ENCODE data around the gene EXOC6B. TPM values are rescaled to one million over a fixed set of nuclear protein-coding genes. Genes with fewer than 3 reads are reported as not detected.
A peak's percentile ranks its signal among the peaks of the same experiment; 100 is the strongest.

The EXOC6B gene
- total RNA-seq, 1 donor from 2014 or later = 8.4 TPM

DNA sequence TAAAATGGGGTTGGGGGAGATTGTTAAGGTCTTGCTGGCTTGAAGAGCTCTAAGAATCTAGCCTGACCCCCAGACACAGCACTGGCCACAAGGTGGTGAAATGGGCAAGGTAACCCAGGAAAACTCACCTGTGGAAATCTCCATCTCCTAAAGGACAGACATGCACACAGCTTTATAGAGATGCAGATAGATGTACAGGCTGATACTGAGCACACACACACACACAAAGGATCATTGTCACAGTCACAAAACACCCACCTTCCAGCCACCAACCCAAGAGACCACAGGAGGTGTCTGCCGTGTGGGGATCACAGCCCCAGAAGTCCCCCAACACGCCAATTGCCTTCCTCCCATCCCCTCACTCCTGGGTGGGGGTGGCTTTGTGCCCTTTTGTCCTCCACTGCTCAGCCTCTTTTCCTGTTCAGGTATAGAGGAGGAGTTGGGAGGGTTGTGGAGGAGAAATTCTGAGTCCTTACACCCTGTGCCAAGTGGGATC, 674.9 kb downstream of the EXOC6B start:
- H3K27ac Mint-ChIP-seq = no peak overlapping the region
- peaks cover 9% of the 10 kb centered on the region for H3K36me3 Mint-ChIP-seq (ENCODE audit: low read depth)
- peaks cover 6% of the 10 kb centered on the region for H3K9me3 Mint-ChIP-seq
- DNase-seq = no peak
- H3K27me3 Mint-ChIP-seq = peaks cover 42% of the 10 kb centered on the region
- H3K4me3 Mint-ChIP-seq = no peak overlapping the region
- H3K4me1 Mint-ChIP-seq = peaks cover 19% of the 10 kb centered on the region
- intact Hi-C loops (cut with micrococcal nuclease) = loop anchor here (1.0 to 2.0 kb wide), 3 partner anchors 227 to 603 kb away; no protein-coding TSS in a partner anchor

DNA sequence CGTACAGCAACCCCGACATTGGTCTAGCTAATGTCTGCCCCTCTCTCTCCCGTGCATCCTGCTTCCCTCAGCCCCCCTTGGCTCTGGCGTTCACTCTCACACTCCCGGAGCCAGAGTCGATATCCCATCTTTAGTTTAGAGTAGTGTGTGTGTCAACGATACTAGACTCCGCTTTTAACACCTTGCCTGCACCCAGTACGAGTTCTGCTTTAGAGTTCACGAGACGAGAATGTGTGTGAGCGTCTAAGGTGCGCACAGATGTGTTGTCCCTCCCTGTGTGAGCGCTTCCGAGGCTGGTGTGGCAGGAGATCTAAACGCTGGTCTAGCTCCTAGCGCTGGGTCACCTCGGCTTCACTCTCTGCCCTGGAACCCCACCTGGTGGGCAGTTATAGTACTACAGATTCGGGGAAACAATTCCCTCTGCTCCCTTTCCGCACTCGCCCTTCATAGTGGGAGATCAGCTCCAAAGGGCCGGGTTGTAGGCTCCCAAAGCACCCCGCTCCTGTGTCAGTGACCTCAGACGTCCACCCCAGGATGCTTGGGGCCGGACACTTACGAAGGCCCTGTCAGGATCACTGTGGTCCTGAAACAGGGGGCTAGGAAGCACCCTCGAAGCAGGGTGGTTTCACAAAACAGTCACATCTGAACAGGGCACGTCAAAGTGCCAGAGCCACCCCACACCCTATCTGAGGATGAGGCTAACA, 675.5 kb downstream of the EXOC6B start:
- intact Hi-C loops (cut with micrococcal nuclease) = loop anchor here (1.0 to 2.0 kb wide), 3 partner anchors 226 to 602 kb away; no protein-coding TSS in a partner anchor
- Mint-ChIP-seq H3K4me3 (peak overlapping the region; percentile 69), H3K36me3 (ENCODE audit: low read depth) (peaks cover 9% of the 10 kb centered on the region), H3K4me1 (peaks cover 21% of the 10 kb centered on the region), H3K9me3 (peaks cover 6% of the 10 kb centered on the region), H3K27ac (peak overlapping the region; percentile 63), H3K27me3 (peaks cover 48% of the 10 kb centered on the region)
- DNase-seq = peak; percentile 89

DNA sequence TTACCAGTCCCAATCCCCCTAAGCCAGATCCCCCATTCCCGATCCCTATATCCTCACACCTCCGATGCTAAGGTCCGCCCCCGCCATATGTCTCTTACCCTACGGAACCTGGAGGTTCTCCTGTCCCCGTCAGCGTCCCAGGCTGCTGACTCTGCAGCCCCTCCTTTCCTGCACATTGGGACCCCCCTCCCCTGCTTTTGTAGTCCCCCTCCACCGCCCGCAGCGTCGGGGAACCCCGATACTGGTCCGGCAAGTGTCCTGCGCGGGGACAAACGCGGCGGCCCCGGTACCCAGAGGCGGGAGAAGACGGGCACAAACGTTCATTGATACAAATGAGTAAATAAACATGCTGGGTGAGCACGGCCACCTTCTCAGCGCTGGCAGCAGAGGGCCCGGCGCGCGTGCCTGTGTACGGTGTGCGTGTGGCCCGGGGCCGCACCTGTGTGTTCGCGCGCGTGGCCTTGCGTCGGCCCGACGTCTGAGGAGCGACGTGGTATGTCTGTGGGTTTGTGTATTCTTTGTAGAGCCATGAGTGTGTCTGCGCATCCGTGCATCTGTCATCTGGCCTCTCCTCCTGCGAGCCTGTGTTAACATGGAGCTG, 676.2 kb downstream of the EXOC6B start:
- H3K9me3 Mint-ChIP-seq = peaks cover 6% of the 10 kb centered on the region
- H3K4me3 Mint-ChIP-seq = peak overlapping the region; percentile 69
- peaks cover 50% of the 10 kb centered on the region for H3K27me3 Mint-ChIP-seq
- intact Hi-C loops (cut with micrococcal nuclease) = loop anchor here (1.0 to 5.0 kb wide), 4 partner anchors 225 to 1242 kb away; no protein-coding TSS in a partner anchor
- peaks cover 9% of the 10 kb centered on the region for H3K36me3 Mint-ChIP-seq (ENCODE audit: low read depth)
- no peak overlapping the region for H3K27ac Mint-ChIP-seq
- H3K4me1 Mint-ChIP-seq = peaks cover 21% of the 10 kb centered on the region
- DNase-seq = no peak

GRCh38 chr2:72148837-72149555, 676.8 kb downstream of the EXOC6B start:
- DNase-seq = peak; percentile 63
- Mint-ChIP-seq H3K36me3 (ENCODE audit: low read depth) (peaks cover 9% of the 10 kb centered on the region), H3K27ac (peak overlapping the region; percentile 20), H3K9me3 (peaks cover 6% of the 10 kb centered on the region), H3K4me3 (peak overlapping the region; percentile 76), H3K4me1 (peaks cover 21% of the 10 kb centered on the region), H3K27me3 (peaks cover 52% of the 10 kb centered on the region)
- intact Hi-C loops (cut with micrococcal nuclease) = loop anchor here (5.0 kb wide), 1 partner anchor 1242 kb away; no protein-coding TSS in a partner anchor

DNA sequence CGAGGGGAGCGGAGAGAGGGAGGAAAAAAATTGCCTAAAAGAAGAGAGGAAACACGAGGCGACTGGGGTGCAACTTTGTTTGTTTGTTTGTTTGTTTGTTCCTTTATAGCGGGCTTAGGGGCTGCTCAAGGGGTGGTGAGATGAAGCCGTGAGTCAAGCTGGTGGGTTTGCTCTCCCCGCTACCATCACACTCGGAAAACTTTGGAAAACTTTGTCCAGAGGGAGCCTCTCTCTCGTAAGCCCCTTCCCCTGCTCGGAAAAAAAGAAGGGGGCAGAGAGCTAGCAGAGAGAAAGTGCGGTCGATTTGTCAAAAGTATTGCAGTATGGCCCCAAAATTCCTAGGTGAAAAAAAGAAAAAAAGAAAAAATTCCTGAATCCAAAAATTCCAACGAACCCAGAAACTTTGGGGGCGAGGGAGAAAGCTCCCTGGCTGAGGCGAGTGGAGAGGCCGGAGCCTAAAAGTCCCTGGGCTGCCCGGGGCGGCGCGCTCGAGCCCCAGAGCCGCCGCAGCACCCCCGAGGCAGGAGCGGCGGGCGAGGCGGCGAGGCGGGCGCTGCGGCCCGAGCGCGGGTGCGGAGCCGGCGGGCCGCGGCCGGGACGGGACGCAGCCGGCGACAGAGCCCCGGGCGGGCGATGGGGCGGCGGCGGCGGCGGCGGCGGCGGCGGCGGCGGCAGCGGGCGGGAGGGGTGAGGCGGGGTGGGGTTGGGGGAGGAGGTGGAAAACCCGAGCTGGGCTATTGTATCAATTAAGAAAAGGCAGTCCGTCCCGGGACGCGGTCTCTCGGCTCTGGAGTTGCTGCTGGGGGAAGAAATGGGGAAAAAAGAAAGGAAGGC, 677.6 kb downstream of the EXOC6B start:
- Mint-ChIP-seq H3K36me3 (ENCODE audit: low read depth) (peaks cover 9% of the 10 kb centered on the region), H3K9me3 (peaks cover 6% of the 10 kb centered on the region), H3K4me3 (peak overlapping the region; percentile 76), H3K27me3 (peaks cover 58% of the 10 kb centered on the region), H3K4me1 (peaks cover 21% of the 10 kb centered on the region), H3K27ac (peak overlapping the region; percentile 6)
- intact Hi-C loops (cut with micrococcal nuclease) = loop anchor here (5.0 kb wide), 1 partner anchor 1241 kb away; no protein-coding TSS in a partner anchor
- peak; percentile 37 for DNase-seq

GRCh38 chr2:72147303-72147971, 678.4 kb downstream of the EXOC6B start, which contains the start of gene CYP26B1:
Gene CYP26B1, minus strand, starts transcription at chr2:72147862. Its CDS starts 28 bp downstream, at chr2:72147834.
- H3K4me1 Mint-ChIP-seq = peaks cover 21% of the 10 kb centered on the region
- intact Hi-C loops (cut with micrococcal nuclease) = loop anchor here (5.0 kb wide), 1 partner anchor 1240 kb away; no protein-coding TSS in a partner anchor

DNA sequence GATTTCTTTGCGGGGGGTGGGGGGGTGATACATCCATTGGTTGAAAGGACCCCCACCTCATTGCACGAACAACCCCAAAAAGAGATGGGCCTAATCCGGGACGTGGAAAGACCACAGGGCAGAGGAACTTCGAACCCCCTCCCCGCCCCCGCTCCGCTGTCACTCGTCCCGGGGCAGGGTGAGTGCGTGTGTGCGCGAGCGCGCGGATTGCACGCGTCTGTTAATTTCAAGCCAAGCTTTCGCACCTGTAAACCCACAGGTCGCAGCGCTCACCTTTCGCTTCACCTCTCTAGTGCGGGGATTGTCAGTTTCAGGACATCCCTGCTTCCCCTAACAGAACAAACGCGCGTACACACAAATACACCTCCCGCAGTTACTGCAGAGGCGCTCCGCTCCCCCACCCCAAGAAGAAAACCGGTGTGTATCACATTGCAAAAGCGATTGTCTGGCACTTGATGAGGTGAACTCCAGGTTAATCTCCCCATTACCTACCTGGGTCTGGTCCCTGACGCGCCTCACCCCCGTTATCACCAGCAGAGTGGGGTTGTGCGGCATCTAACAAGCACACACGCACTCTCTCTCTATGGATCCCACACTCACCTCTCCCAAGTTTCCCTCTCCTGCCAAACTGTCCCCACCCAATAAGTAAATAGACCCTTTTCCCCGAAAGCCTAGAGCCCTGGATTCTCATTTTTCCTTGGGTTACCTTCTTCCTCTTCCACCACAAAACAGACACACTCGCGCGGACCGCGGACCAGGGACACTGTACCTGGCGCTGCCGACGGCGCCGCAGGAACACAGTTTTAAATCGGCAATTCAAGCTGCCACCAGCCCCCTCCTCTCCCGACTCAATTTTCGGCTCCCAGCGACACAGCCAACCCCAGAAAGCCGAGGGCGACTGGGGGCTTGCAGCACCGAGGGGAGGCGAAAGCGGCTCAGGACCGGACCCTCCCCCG, 679.2 kb downstream of the EXOC6B start:
- Mint-ChIP-seq H3K27me3 (peaks cover 67% of the 10 kb centered on the region), H3K36me3 (ENCODE audit: low read depth) (peaks cover 9% of the 10 kb centered on the region), H3K4me3 (peak overlapping the region; percentile 36), H3K9me3 (peaks cover 6% of the 10 kb centered on the region), H3K27ac (peak overlapping the region; percentile 84), H3K4me1 (peaks cover 21% of the 10 kb centered on the region)
- intact Hi-C loops (cut with micrococcal nuclease) = loop anchor here (5.0 kb wide), 1 partner anchor 1239 kb away; no protein-coding TSS in a partner anchor
- DNase-seq = peak; percentile 55

More at GRCh38 chr2:72147303-72147971, 678.4 kb downstream of the EXOC6B start, which contains the start of gene CYP26B1:
- Mint-ChIP-seq H3K27ac (peak within 1 kb of the TSS; percentile 84), H3K9me3 (peaks cover 6% of the 10 kb centered on the region), H3K4me3 (peak within 1 kb of the TSS; percentile 76), H3K36me3 (ENCODE audit: low read depth) (peaks cover 9% of the 10 kb centered on the region), H3K27me3 (peaks cover 62% of the 10 kb centered on the region)
- DNase-seq = peak; percentile 53

- Mint-ChIP-seq H3K4me3 (peak overlapping the region; percentile 35), H3K36me3 (ENCODE audit: low read depth) (peaks cover 9% of the 10 kb centered on the region), H3K4me1 (peaks cover 21% of the 10 kb centered on the region), H3K9me3 (peaks cover 6% of the 10 kb centered on the region), H3K27me3 (peaks cover 64% of the 10 kb centered on the region), H3K27ac (peak overlapping the region; percentile 53)
- intact Hi-C loops (cut with micrococcal nuclease) = loop anchor here (5.0 kb wide), 1 partner anchor 1238 kb away; no protein-coding TSS in a partner anchor
- peak; percentile 48 for DNase-seq
These were observed 680.0 kb downstream of the EXOC6B start for GRCh38 chr2:72145658-72146329.

DNA sequence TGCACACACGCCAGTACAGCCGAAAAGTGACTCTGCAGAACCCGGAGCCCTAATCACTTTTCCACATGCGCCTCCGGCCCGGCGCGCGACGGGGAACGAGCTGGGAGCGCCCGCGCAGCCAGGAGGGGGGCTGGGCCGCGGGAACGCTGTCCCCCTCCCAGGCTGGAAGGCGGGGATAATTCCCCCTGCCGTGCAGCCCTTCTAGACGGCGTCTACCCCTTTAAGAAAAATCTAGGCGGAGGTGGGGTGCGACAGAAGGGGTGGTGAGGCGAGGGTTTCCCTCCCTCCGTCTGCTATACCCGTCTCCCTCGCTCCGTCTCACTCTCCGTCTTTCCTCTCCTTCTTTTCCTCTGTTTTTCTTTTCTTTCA, 680.6 kb downstream of the EXOC6B start:
- peaks cover 21% of the 10 kb centered on the region for H3K4me1 Mint-ChIP-seq
- H3K36me3 Mint-ChIP-seq (ENCODE audit: low read depth) = peaks cover 9% of the 10 kb centered on the region
- peak overlapping the region; percentile 35 for H3K4me3 Mint-ChIP-seq
- intact Hi-C loops (cut with micrococcal nuclease) = loop anchor here (5.0 kb wide), 1 partner anchor 1238 kb away; no protein-coding TSS in a partner anchor
- DNase-seq = no peak
- peak overlapping the region; percentile 53 for H3K27ac Mint-ChIP-seq
- H3K9me3 Mint-ChIP-seq = peaks cover 6% of the 10 kb centered on the region
- peaks cover 58% of the 10 kb centered on the region for H3K27me3 Mint-ChIP-seq

DNA sequence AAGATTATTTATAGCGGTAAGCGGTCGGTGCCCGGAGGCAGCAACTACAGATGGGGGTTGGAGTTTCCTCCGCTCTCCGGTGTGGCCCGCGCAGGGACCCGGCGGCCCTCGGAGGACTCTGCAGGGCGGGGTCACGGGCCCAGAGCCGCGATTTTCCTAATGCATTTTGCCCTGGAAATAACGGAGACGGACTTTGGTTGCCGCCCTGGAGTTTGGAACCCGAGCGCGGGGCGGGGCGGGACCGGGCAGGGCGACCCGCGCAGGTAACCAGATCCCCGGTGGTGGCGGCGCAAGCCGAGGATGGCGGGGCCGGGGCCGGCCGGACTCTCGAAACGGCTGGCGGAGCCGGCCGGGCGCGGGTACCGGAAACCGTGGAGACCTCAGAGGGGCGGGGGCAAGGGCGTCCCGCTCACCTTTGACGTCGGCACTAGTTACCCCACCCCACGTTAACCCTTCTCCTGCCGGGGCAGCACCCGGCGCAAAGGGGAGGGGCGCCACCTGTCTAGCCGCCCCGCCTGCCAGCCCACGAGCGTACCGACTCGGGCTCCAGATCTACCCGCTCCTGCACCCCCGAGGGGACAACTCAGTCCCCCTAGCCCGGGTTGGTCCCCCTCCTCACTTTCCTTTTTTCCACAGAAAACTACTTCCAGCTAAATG, 681.1 kb downstream of the EXOC6B start:
- H3K36me3 Mint-ChIP-seq (ENCODE audit: low read depth) = peaks cover 6% of the 10 kb centered on the region
- peaks cover 6% of the 10 kb centered on the region for H3K9me3 Mint-ChIP-seq
- DNase-seq = no peak
- no peak overlapping the region for H3K4me3 Mint-ChIP-seq
- no peak overlapping the region for H3K27ac Mint-ChIP-seq
- intact Hi-C loops (cut with micrococcal nuclease) = loop anchor here (5.0 kb wide), 2 partner anchors 1237 to 1257 kb away; no protein-coding TSS in a partner anchor
- peaks cover 16% of the 10 kb centered on the region for H3K4me1 Mint-ChIP-seq
- H3K27me3 Mint-ChIP-seq = peaks cover 53% of the 10 kb centered on the region

DNA sequence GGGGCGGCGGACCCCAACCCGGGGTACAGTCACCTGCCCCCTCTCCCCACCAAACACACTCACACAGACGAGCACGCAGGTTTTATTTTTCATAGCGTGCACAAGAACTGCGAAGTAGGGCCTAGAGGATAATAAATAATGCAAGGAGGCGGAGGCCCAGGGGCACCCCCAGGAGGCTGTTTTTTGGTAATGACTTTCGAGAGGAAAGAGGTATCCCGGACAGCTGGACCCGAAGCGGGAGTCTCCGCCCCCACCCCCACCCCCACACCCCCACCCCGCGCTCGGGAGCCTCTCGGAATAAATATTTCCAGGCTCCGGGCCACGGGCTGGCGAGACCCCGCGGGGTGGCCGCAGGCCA, 681.6 kb downstream of the EXOC6B start:
- DNase-seq = no peak
- H3K4me1 Mint-ChIP-seq = peaks cover 12% of the 10 kb centered on the region
- intact Hi-C loops (cut with micrococcal nuclease) = loop anchor here (5.0 kb wide), 1 partner anchor 1257 kb away; no protein-coding TSS in a partner anchor
- no peak overlapping the region for H3K27ac Mint-ChIP-seq
- peaks cover 6% of the 10 kb centered on the region for H3K9me3 Mint-ChIP-seq
- peaks cover 48% of the 10 kb centered on the region for H3K27me3 Mint-ChIP-seq
- H3K36me3 Mint-ChIP-seq (ENCODE audit: low read depth) = peaks cover 6% of the 10 kb centered on the region
- no peak overlapping the region for H3K4me3 Mint-ChIP-seq
